ENCODE data around the gene GRIFIN. TPM values are rescaled to one million over a fixed set of nuclear protein-coding genes. Genes with fewer than 3 reads are reported as not detected.

GRIFIN gene
- total RNA-seq, 4 donors from 2014 or later: not detected

DNA sequence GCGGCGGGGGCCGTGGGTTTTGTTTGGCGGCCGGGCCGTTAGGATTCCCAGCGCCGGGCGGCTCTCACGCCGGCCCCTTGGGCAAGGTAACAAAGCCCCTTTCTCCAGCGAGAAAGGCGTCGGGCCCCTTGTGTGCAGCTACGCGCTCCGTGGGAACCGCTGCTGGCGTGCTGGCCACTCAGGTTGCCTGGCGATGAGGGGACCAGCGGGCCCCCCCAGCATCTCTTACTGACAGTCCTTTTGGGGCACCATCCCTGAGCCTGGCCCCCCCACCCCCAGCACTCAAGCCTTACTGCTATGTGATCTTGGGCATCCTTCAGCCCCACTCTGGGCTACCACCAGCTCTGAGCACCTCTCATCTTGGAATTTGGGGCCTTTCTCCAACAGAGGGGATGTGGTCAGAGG is 45.1 kb upstream of the GRIFIN start:
- TF ChIP-seq, protein P1, sequence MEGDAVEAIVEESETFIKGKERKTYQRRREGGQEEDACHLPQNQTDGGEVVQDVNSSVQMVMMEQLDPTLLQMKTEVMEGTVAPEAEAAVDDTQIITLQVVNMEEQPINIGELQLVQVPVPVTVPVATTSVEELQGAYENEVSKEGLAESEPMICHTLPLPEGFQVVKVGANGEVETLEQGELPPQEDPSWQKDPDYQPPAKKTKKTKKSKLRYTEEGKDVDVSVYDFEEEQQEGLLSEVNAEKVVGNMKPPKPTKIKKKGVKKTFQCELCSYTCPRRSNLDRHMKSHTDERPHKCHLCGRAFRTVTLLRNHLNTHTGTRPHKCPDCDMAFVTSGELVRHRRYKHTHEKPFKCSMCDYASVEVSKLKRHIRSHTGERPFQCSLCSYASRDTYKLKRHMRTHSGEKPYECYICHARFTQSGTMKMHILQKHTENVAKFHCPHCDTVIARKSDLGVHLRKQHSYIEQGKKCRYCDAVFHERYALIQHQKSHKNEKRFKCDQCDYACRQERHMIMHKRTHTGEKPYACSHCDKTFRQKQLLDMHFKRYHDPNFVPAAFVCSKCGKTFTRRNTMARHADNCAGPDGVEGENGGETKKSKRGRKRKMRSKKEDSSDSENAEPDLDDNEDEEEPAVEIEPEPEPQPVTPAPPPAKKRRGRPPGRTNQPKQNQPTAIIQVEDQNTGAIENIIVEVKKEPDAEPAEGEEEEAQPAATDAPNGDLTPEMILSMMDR (IDR thresholded peaks at IDR 0.05; ENCODE audit: low read depth): no peak

DNA sequence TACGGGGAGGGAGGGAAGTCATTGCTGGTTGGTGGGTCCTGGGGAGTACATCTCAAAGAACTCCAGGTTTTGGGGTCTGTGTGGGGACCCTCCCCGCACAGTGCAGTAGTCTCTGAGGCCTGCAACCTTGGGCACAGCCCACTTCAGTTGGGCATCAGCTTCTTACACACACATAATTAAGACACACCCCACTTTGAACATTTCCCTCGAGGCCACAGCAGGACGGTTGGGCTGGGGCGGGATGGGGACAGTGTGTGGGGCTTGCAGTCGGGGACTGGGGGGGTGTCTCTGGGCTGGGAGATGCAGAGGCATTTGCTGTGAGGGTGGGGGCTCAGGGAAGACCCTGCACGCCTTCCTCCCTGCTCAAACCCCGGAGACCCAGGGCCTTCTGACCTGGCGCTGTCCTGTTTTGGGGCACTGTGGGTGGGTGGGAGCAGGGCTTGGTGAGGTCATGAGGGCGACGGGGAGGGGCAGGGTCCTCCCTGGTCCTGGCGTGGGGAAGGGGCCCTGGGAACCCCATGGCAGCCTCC is 44.6 kb upstream of the GRIFIN start:
- TF ChIP-seq, protein P1 (IDR thresholded peaks at IDR 0.05; ENCODE audit: low read depth): no peak

DNA sequence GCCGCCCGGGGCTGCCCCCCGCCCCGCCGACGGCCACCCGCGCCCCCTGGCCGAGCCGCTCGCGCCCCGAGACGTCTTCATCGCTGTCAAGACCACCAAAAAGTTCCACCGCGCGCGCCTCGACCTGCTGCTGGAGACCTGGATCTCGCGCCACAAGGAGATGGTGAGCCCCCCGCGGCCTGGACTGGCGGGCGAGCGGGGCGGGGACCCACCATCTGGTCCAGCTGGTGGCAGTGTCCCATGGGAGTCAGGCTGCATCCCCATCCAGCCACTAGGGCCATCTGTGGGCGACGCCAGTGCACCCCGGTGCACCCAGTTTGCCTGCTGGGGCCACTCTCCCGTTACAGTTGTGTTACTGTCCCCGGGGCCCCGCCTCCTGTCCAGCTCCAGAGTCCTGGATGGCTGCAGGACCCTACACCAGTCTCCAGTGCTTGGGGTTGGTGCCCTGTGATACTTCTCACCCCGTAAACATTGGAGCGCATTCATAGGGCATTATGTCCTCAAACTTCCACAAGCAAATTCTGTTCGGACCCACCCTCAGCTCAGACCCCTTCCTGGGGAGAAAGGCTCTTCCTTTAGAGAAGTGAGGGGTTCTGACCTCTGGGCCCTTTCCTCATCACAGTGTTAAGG is 44.0 kb upstream of the GRIFIN start:
- TF ChIP-seq, protein P1 (IDR thresholded peaks at IDR 0.05; ENCODE audit: low read depth): no peak

DNA sequence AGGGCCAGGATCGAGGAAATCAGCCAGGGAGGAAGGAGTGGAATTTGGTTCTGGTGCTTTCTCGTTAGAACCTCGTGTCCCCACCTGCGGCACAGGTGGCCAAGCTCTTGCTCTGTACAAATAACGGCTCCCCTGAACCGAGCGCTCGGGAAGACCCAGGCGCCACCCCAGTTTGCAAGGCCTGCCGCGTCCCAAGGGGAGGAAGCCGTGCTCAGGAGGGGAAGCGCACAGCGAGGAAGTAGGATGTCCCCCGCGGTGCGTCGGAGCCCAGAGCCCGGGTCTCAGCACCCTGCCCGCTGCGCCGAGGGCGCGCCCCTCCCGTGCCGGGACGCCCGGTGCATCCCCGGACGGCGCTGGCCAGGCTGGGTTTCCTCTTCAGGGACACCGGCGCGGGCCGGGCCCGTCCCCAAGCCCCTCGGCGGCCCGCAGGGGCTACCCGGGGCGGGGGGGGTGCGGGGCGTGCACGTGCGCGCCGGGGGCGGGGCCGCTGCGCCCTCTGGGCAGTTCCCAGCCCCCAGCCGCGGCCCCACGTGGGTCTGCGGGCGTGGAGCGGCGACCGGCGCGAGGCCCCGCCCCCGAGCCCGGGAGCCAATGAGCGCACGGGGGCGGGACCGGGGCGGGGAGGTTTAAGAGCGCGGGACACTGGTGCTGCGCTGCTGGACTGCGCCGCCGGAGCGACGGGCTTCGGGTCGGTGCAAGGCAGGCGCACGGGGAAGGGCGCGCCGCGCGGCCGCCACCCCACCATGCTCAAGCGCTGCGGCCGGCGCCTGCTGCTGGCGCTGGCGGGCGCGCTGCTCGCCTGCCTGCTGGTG is 43.1 kb upstream of the GRIFIN start, which contains the start of gene LFNG:
Gene LFNG (plus strand): TSS at position 656 of the 812 bp plus-strand sequence. CDS start 88 bp downstream, at position 744.
- TF ChIP-seq, protein P1 (IDR thresholded peaks at IDR 0.05; ENCODE audit: low read depth): no peak

DNA sequence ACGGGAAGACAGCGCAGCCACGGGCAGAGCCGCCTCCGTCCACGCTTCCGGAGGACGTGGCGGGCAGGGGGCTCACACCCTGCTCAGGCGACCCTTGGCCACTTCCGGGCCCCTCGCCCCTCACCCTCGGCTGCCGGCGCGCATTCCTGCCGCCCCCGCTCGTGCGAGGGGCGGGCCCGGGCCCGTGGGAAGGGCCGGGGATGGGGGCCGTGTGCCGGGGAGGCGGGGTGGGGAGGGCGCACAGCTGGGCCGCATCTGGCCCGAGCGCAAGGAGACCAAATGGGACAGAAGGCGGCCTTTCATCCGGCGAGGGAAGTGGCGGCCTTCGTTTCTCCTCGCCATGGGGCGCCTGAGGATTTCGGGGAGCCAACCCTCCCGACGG is 42.5 kb upstream of the GRIFIN start:
- TF ChIP-seq, protein P1 (IDR thresholded peaks at IDR 0.05; ENCODE audit: low read depth): no peak

DNA sequence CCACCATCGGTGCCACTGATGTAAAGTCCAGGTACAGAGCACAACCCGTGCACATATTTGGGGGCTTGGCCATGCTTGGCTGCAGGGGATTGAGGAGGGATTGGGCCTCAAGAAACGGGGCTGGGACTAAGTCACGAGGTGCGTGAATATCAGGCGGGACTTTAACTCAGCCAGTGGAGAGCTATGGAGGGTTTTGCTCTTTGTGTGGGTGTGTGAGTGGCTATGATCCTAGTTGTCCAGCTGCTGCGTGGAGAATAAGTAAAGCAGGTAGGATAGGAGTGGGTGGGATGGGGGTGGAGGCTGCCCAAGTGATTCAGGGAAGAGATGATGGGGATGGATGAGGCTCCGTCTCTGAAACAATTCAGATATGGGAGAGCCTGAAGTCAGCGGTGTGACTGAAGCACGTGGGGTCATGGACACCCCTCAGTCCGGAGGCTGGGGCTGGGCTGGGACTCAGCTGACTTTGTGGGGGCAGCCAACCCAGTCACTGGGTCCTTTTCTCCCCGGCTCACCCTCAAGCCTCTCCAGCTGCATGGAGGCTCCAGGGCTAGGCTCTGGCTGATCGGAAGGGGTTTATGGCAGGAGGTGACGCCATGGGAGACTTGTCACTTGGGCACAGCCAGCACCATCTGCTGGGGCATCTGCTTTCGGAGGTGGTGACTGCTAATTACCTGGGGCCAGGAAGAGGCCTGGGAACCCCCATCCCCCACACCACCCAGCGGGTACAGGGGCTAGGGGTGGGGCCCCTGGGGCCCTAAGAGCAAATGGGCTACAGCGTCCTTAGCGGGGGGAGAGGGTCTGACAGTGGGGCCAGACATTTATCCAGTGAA is 41.7 kb upstream of the GRIFIN start:
- TF ChIP-seq, protein P1 (IDR thresholded peaks at IDR 0.05; ENCODE audit: low read depth): no peak
